HG03060 (cell line): ENCODE measurements around the gene MRAP2.
"Not testable (repeated sequence)": the region's sequence is repeated elsewhere in the genome, so short reads cannot be mapped to it uniquely, and the experiment has no call there.

Experiments
- ATAC-seq: cut with Tn5 transposase; IDR thresholded peaks from one replicate; pipeline ENCODE4 v1.9.1; 2021; ENCODE audit warnings: low read depth, moderate number of reproducible peaks; ENCODE audit not compliant: unreplicated experiment

MRAP2 gene

DNA sequence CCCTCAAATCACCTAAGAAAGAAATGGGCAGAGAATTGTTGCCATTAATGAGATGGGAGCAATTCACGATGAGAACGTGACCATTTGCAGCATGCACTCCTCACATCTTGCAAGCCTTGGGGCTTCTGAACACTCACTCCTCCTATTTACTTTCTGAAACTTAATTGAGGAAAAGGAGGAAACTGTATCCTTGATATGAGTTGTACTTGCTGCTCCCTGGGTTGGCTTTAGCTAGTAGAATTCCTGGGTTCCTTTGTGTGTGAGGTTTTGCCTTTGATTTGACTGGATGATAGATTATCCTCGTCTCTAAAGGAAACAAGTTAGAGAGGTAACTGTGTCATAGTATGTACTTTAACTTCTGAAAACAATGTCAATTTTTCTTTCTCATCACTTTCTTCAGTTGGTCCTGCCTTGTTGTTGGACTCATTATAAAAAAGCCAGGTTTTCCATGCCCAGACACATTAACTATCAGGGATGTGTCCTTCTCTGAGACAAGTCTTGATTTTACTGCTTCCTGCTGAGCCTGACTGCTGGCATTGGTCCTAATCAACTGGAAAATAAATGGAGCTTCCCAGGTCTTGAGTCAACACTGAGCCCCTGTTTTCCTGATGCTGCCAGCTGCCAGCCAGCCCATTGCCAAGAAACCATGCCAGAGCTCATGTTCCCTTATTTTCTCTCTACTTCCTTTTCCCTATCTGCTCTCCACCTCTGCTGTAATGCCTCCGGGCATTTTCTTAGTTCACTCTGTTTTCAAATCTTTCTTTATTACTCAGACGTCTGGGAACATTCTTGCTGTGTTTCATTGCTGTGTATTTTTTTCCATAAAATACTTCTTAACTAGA lies 6.0 kb upstream of the MRAP2 start:
- ATAC-seq = no peak

DNA sequence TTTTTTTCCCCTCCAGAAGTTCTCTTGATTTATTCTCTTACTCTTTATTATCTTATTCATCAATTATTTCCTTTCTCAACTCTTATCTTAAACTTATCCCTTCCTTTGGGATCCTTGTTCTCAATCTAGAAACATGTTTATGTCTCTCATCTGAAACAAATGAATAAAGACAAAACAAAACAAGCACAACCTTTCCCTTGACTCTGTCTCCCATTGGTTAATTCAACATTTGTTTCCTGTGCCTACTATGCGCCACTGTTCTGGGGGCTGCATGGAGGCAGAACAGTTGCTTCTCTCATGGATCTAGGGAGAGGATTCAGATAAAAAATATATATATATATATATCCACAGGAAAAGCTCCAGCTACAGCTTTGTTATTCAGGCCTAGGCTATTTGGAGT lies 5.2 kb upstream of the MRAP2 start:
- no peak for ATAC-seq

- not testable (repeated sequence) for ATAC-seq
Observed at GRCh38 chr6:84032000-84032399, 1.6 kb upstream of the MRAP2 start.

DNA sequence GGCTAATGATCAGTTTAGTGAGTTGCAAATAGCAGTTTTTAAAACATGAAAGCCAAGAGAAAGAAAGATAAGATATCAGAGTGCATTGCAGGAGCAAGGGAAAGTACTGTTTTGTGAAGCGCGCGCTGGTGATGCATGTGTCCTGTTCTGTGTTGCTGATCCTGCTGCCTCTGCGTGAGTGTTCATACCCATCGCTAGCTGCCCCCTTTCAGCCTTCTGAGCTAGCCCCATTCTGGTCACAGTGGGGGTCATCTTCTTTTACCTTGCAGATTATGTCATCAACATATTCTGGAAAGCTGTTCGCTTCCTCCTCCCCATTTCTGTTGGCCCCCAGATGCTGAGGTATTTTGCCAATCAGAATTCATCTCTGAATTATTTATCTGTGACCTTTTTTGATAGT lies 1.9 kb downstream of the MRAP2 start:
- no peak for ATAC-seq

DNA sequence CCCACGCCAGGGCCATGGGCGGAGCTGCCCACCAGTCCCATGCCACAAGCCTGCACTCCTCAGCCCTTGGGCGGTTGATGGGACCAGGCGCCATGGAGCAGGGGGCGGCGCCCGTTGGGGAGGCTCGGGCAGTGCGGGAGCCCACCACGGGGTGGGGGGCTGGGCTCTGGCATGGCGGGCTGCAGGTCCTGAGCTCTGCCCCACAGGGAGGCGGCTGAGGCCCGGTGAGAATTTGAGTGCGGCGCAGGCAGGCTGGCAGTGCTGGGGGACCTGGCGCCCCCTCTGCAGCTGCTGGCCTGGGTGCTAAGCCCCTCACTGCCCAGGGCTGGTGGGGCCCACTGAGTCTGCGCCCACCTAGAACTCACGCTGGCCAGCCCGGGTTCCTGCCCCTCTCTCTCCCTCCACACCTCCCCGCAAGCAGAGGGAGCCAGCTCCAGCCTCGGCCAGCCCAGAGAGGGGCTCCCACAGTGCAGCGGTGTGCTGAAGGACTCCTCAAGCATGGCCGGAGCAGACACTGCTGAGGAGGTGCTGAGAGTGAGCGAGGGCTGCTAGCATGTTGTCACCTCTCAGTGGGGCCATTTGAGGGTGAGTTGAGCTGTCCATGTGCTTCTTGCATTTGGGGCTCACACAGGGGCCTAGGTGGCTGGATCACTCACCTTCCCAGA lies 4.0 kb downstream of the MRAP2 start:
- ATAC-seq = no peak

GRCh38 chr6:84042603-84043002 lies 9.0 kb downstream of the MRAP2 start:
- no peak for ATAC-seq

DNA sequence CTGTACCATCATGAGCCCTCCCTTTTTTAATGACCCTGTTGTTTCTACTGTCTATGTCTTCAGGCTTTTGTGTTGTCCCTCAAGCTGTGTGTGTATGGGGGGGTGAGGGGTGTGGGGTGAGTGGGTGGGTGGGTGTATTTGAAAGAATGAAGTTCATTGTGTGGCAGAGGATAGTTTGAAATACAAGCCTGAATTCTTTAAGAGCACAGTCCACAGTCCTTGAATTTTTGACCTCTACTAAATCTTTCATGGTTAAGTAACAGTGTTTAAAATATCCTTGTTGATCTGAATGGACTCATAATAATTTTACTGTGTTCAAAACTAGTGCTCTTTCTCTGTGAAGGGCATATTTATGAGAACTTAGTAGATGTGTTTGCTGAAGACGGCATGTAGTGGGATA lies 10.0 kb downstream of the MRAP2 start:
- ATAC-seq = no peak

DNA sequence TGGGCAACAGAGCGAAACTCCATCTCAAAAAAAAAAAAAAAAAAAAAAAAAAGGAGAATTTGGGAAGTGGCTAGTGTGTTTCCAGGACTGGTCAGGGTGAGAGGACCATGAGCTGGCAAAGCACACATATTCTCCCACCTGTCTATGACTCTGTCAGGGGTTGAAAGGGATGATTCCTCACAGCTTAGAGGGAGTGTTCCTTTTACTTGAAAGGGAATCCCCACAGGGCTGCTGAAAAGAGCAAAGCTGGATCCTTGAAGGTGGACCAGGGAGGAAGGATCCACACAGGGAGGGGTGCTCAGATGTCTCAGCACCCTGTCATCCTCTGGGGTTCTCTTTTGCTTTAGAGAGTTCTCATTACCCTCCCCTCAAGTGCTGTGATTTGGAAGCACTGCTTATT lies 13.2 kb downstream of the MRAP2 start:
- ATAC-seq = no peak

GRCh38 chr6:84048588-84048987 lies 15.0 kb downstream of the MRAP2 start:
- ATAC-seq = no peak

DNA sequence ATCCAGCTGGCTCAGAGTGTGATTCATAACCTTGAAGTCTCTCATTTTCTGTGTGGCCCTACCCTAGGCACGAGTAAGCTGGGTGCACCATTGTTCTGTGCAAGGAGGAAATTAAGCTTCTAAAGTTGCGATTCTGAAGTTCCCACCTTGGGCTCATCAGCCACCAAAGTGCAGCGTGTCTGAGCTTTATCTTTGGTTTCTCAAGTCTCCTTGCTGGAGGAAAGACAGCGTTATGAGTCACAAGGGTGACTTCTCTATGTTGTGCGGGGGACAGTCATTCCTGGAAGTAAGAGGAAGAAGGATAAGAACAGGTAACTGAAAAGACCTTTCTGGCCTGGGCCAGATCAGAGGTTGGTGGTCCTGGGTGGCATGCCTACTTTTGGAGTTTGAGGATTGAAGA lies 16.8 kb downstream of the MRAP2 start:
- ATAC-seq = no peak

DNA sequence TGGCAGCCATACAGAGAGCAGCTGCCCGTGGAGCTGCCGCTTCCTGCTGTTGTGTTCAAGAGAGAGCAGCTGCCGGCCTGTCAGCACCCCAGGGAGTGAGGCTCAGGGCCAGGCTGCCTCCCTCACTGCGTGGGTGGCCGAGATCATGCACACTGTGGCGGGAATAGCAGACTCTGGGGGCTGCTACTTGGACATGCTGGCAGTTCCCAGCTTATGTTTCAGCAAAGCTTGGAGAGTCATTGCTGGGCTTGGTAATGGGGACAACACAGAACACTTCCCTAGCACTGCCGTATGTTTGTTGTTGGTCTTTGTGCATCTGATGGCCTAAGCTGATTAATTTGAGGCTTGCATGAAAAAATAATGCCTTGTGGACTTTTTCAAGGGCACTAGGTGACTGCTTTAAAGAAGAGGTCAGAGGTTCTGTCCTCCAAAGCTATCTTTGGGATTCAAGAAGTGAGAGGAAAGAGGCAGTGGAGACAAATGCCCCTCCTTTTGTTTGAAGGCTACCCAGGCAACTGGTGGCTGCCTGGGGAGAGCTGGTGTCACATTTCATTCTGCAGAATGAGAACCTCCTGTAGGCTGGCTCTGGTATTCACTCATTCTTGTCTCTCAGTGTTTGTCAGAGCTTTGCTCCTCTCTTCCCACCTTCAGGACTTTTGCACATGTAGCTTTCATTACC lies 18.8 kb downstream of the MRAP2 start:
- ATAC-seq = no peak

GRCh38 chr6:84052883-84053241 lies 19.3 kb downstream of the MRAP2 start:
- ATAC-seq = no peak

DNA sequence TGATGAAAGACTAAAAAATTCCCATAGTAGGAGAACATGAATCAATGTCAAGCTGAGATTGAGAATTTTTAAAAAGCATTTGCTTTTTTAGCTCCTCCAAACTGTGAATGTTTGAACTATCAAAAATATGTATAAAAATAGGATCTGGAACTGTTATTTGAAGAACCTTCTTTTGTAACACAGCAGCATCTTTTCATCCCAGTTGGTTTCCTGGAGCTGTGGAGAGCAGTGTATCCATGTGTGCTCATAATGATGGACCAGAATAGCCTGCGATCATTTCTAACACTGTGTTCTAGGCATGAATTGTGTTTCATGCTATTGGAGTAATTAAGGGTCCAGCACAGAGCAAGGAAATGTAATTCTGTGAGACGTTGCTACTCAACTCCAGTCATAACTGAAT lies 22.1 kb downstream of the MRAP2 start:
- no peak for ATAC-seq

DNA sequence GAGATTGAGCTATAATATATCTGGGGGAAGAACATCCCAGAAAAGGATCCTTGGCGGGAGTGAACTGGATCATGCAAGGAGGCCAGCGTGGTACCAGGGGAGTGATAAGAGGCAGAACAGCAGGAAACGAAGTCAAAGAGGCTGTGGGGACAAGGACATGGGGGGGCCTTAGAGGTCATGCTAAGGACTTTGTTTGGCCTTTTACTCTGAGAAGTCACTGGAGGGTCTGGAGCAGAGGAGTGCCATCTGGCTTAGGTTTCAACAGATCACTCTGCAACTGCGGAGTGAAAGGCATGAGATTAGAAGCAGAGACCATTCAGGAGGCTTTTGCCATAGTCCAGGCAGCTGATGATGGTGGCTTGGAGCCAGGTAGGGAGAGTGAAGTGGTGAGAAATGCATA lies 24.3 kb downstream of the MRAP2 start:
- ATAC-seq = no peak

DNA sequence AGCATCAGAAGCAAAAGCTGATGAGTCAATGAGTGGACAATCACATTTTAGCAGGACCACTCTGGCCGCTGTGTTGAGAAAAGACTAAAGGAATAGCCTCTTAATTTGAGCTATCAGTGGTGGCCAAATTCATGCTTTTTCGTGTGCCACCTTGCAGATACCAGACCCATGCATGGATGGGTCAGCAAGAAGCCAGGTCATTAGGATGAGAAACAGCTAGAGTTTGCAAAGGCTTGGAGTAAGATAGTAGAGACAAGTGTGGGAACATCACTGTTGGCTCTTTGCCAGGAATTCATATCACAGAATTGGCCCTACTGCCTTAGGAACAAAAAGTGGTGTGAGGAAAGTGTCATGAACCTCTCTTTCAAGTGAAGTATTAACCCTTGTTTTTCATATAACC lies 25.5 kb downstream of the MRAP2 start:
- ATAC-seq = no peak

- no peak for ATAC-seq
Observed at GRCh38 chr6:84061174-84061573, 27.6 kb downstream of the MRAP2 start.

- ATAC-seq = no peak
Observed at GRCh38 chr6:84061613-84062398, 28.2 kb downstream of the MRAP2 start.

DNA sequence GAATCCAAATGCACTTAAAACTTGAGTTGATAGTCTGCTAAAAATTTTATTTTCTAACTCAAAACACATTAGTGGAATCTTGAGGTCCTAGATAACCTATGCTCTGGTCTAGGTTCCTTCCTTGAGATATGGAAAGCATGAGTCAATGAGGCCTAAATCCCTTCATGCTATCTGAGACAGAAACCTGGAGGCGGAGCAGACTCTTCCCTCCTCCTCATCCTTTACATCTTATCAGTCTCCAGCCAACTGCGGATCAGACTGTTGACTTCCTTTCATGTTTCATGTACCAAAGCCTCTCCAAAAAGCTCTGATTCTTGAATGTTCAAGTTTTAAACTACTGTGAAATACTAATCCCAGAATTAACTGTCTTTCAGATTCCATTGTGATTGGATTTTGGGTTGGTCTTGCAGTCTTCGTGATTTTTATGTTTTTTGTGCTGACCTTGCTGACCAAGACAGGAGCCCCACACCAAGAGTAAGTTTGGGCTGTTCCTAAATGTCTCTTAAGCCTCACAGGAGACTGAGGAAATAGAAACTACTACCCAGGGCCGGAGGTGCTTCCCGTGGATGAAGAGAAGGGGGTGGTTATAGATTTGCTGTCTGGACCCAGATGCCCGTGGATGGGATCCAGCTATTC lies 29.1 kb downstream of the MRAP2 start:
- ATAC-seq = no peak

DNA sequence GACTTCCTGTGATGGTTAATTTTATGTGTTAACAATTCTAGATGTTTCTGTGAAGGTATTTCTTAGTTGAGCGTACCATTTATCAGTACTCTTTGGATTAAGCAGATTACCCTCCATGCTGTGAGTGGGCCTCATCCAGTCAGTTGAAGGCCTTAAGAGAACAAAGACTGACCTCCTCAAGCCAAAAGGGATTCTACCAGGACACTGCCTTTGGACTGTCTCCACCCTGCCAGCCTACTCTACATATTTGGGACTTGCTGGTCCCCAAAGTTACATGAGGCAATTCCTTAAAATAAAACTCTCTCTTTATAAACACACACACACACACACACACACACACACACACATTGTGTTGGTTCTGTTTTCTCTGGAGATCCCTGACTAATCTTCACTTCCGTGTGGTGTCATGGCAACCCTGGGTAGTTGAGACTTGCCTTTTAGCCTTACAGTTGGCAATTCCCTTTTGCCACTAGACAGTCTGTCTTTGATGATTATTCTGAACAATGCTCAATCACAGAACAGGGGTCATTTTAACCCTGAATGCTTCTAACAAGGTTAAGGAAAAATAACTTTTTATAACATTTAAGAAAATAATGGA lies 32.2 kb downstream of the MRAP2 start:
- no peak for ATAC-seq

GRCh38 chr6:84066536-84066935 lies 33.0 kb downstream of the MRAP2 start:
- no peak for ATAC-seq
